ENCODE measurements around the gene TMTC1.
A peak's percentile ranks its signal among the peaks of the same experiment; 100 is the strongest.

Gene TMTC1

GRCh38 chr12:29521951-29522350 lies 261.8 kb downstream of the TMTC1 start:
- no peak for DNase-seq

GRCh38 chr12:29519585-29520182 lies 264.1 kb downstream of the TMTC1 start:
- DNase-seq: peak; percentile 43 to 62 (median 57)

GRCh38 chr12:29518407-29518806 lies 265.3 kb downstream of the TMTC1 start:
- DNase-seq: no peak

- DNase-seq: no peak
Measured at GRCh38 chr12:29517264-29517663, 266.5 kb downstream of the TMTC1 start.

- DNase-seq: no peak
Measured at GRCh38 chr12:29516431-29516875, 267.3 kb downstream of the TMTC1 start.

- DNase-seq: no peak
Measured at GRCh38 chr12:29510591-29511185, 273.1 kb downstream of the TMTC1 start.

GRCh38 chr12:29509503-29509902 lies 274.2 kb downstream of the TMTC1 start:
- no peak for DNase-seq

GRCh38 chr12:29508949-29509348 lies 274.8 kb downstream of the TMTC1 start:
- no peak for DNase-seq

GRCh38 chr12:29505122-29505521 lies 278.6 kb downstream of the TMTC1 start:
- no peak for DNase-seq

GRCh38 chr12:29503283-29503682 lies 280.5 kb downstream of the TMTC1 start:
- DNase-seq: no peak

- DNase-seq: no peak
Measured at GRCh38 chr12:29499235-29499634, 284.5 kb downstream of the TMTC1 start.

GRCh38 chr12:29497588-29497987 lies 286.2 kb downstream of the TMTC1 start, which contains the start of gene OVCH1:
Gene OVCH1, minus strand, starts transcription at chr12:29497686. Its CDS starts 0 bp downstream, at chr12:29497686.
- no peak for DNase-seq

GRCh38 chr12:29492891-29493290 lies 290.9 kb downstream of the TMTC1 start:
- peak in 1 of 3 donors; percentile 27 for DNase-seq

GRCh38 chr12:29486972-29487371 lies 296.8 kb downstream of the TMTC1 start:
- no peak for DNase-seq

- no peak for DNase-seq
Measured at GRCh38 chr12:29463198-29463597, 320.5 kb downstream of the TMTC1 start.

- DNase-seq: no peak
Measured at GRCh38 chr12:29460082-29460481, 323.7 kb downstream of the TMTC1 start.

- DNase-seq: no peak
Measured at GRCh38 chr12:29455087-29455486, 328.7 kb downstream of the TMTC1 start.

- no peak for DNase-seq
Measured at GRCh38 chr12:29451888-29452287, 331.9 kb downstream of the TMTC1 start.
